Activated T-cell treated with anti-CD3 and anti-CD28 coated beads, Interleukin-2, amount 50 U/mL, for 24 hours (primary cell): ENCODE data around the gene CISD1.

Experiments used
- DNase-seq: peaks from one replicate; pipeline ENCODE4 v3.0.0-alpha.2; 2020
- H3K27ac Mint-ChIP-seq: 2 replicates; pipeline ENCODE4 v1.8.0; 2020; ENCODE audit warnings: mild to moderate bottlenecking, mixed read lengths
- H3K27me3 Mint-ChIP-seq: 2 replicates; pipeline ENCODE4 v1.8.0; 2020; ENCODE audit warnings: mixed read lengths
- H3K36me3 Mint-ChIP-seq: 2 replicates; pipeline ENCODE4 v1.8.0; 2020; ENCODE audit warnings: low read depth, mixed read lengths
- H3K4me1 Mint-ChIP-seq: 2 replicates; pipeline ENCODE4 v1.8.0; 2020; ENCODE audit warnings: low read depth, mixed read lengths
- H3K4me3 Mint-ChIP-seq: 2 replicates; pipeline ENCODE4 v1.8.0; 2020; ENCODE audit warnings: mild to moderate bottlenecking, moderate library complexity, mixed read lengths
- H3K9me3 Mint-ChIP-seq: 2 replicates; pipeline ENCODE4 v1.8.0; 2020; ENCODE audit warnings: mixed read lengths

Gene CISD1

DNA sequence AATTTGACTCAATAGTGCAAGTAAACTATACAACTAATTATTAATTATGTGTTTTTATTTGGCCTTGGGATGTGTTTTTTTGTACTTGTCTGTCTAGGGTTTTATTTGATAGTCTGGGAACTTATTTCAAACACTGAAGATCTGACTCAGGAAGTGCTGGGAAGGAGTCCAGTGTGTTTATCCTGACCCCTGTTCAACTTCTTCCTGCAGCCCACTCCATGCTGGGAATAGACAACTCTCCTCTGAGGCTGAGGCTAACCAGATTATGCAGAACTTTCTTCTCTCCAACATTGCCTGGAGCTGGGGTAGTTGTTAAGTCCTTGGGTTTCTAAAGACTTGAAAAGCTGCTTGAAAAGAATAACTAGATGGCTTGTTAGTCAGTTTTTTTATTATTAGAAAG lies 6.9 kb downstream of the CISD1 start:
- no peak for DNase-seq
- Mint-ChIP-seq H3K4me3 (no peak overlapping the region), H3K9me3 (no peaks in the 10 kb centered on the region), H3K4me1 (peaks cover 26% of the 10 kb centered on the region), H3K27ac (no peak overlapping the region), H3K36me3 (peaks cover 54% of the 10 kb centered on the region), H3K27me3 (no peaks in the 10 kb centered on the region)

DNA sequence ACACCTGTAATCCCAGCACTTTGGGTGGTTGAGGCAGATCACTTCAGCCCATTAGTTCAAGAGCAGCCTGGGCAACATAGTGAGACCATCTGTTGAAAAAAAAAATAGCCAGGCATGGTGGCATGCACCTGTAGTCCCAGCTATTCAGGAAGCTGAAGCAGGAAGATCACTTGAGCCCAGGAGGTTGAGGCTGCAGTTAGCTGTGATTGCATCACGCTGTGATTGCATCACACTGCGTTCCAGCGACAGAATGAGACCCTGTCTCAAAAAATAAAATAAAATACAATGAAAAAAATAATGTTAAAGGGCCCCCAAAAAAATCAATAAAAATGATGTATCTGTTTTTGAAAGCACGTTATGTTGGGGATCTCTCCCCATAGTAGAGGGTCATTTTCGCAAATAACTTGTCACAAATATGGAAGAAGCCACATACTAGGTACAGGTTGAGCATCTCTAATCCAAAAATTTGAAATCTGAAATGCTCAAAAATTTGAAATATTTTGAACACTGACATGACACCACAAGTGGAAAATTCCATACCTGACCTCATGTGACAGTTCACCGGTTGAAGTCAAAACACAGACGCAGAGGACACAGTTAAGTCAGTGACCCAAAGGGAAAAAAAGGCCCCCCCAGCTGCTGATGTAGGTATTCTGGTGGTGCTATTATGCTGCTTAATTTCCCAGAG lies 9.5 kb downstream of the CISD1 start:
- Mint-ChIP-seq H3K9me3 (no peaks in the 10 kb centered on the region), H3K36me3 (peaks cover 70% of the 10 kb centered on the region), H3K4me1 (peaks cover 44% of the 10 kb centered on the region), H3K27ac (no peak overlapping the region), H3K27me3 (no peaks in the 10 kb centered on the region), H3K4me3 (no peak overlapping the region)
- no peak for DNase-seq

DNA sequence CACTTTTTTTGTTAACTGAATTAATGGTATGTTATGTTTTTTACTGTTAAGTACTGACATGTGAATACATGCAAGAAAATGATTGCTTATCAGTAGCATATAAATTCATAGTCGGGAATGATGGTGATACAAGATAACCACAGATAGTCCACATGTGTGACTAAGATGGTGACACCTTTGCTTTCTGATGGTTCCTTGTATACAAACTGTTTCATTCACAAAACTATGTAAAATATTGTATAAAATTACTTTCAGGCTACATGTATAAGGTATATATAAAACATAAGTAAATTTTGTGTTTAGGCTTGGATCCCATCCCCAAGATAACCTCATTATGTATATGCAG lies 10.0 kb downstream of the CISD1 start:
- Mint-ChIP-seq H3K27me3 (no peaks in the 10 kb centered on the region), H3K9me3 (no peaks in the 10 kb centered on the region), H3K4me1 (peaks cover 43% of the 10 kb centered on the region), H3K36me3 (peaks cover 70% of the 10 kb centered on the region), H3K27ac (no peak overlapping the region), H3K4me3 (no peak overlapping the region)
- DNase-seq, result no peak

DNA sequence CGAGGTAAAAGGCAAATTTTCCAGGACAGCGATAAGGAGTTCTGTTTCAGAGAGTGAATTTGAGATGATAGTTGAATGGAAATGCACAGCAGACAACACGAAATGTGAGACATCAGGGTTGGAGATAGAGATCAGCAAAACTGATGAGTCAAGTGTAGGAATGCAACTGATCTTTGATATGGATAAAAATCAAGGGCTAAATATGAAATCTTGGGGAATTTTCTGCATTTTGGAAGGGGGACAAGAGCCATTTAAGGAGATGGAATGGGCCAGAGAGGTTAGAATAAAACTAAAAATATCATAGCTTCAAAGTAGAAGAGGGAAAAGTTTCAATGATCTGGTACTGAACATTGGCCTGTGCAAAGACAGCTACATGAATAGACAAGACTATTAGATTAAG lies 11.5 kb downstream of the CISD1 start:
- Mint-ChIP-seq H3K36me3 (peaks cover 76% of the 10 kb centered on the region), H3K4me3 (no peak overlapping the region), H3K9me3 (no peaks in the 10 kb centered on the region), H3K27me3 (no peaks in the 10 kb centered on the region), H3K4me1 (peaks cover 40% of the 10 kb centered on the region), H3K27ac (peak overlapping the region; percentile 37)
- DNase-seq, result no peak

DNA sequence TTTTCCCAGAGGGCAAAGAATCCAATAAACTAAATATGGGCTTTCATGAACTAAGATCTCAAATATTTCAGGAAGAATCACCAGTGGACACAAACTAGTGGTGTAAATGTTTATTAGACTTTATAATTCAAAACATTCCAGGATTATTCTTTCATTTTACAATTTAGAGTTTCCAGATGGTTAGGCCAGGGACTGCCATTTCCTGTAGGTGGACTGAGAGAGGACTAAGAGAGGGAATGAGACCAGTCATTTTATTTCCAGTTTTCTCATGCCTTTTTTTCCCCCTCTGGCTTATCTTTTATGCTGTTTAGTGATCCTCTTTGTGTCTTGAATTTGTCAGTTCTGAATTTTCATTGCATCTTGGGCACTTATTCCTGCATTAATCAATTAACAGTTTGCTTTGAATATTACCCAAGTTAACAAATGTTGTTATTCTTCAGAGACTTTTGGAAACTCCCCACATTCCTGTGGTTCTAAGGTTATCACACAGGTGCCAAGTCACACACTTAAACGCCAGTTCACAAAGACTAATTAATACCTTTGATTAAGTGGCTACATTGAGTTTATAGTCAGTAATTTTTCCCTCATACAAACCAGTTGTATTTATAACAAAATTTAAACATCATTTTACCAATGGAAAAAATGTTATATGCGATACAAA lies 12.3 kb downstream of the CISD1 start:
- no peaks in the 10 kb centered on the region for H3K27me3 Mint-ChIP-seq
- H3K27ac Mint-ChIP-seq, result peak overlapping the region; percentile 37
- no peaks in the 10 kb centered on the region for H3K9me3 Mint-ChIP-seq
- no peak overlapping the region for H3K4me3 Mint-ChIP-seq
- DNase-seq, result no peak
- peaks cover 73% of the 10 kb centered on the region for H3K36me3 Mint-ChIP-seq
- H3K4me1 Mint-ChIP-seq, result peaks cover 40% of the 10 kb centered on the region

DNA sequence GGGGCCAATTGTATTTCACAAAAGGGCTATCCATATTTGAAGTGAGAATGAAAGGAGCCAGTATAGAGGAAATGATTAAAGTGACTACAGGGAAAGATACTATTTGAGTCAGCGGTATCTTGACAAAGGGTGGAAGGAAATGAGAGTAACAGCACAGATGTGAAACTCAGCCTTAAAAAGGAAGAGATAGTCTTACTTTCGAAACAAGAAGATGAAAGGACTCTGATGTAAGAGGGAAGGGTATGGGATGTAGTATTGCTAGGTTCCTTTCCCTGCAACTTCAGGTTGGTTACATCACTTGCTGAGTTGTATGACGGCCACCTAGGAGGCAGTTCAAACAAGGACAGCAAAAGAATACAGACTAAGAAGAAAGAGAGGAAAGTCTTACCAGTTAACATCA lies 13.7 kb downstream of the CISD1 start:
- Mint-ChIP-seq H3K27ac (peak overlapping the region; percentile 89), H3K4me3 (peak overlapping the region; percentile 48), H3K36me3 (peaks cover 72% of the 10 kb centered on the region), H3K4me1 (peaks cover 40% of the 10 kb centered on the region), H3K27me3 (no peaks in the 10 kb centered on the region), H3K9me3 (no peaks in the 10 kb centered on the region)
- no peak for DNase-seq

DNA sequence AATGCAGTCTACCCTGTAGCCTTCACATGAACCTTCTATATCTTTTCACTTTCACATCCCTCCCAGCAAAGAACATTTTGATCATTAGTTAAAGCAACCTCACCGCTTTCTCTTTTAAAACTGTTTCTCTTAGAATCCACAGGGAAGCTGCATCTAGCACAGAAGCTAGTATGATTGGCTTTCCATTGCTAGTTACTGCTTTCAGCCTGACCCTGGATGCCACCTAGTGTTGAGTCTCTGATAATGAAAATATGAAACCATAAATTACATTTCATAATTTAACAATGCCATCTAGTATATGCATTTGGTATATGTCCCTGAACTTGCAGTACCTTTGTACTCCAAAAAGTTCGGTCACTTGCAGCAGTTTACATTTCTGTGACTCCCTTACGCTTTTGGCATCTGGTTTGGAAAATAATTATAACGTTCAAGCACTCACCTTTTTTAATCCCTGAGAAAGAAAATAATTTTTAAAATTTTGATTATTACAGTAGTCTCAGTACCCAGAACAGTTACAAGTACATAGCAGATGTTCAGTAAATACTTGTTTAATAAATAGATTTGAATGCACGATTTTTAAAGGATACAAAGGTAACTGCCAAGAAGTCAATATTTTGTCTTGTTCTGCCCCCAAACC lies 22.7 kb downstream of the CISD1 start:
- Mint-ChIP-seq H3K27me3 (no peaks in the 10 kb centered on the region), H3K4me1 (peaks cover 4% of the 10 kb centered on the region), H3K9me3 (no peaks in the 10 kb centered on the region), H3K4me3 (no peak overlapping the region), H3K27ac (no peak overlapping the region), H3K36me3 (peaks cover 35% of the 10 kb centered on the region)
- no peak for DNase-seq

DNA sequence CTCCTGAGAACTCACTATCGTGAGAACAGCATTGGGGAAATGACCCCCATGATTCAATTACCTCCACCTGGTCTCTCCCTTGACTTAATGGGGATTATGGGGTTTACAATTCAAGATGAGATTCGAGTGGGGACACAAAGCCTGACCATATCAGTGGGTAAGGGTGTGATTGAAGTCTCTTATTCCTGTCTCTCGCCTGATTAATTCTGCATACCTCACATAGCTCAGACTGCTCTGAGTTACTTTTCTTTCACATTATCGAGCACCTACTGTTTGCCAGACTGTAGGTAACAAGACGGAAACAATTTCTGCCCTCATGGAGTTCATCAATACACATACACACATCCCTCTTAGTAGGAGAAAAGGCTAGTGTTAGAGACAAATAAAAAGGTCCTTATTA lies 25.0 kb downstream of the CISD1 start:
- Mint-ChIP-seq H3K4me1 (peaks cover 4% of the 10 kb centered on the region), H3K36me3 (peaks cover 20% of the 10 kb centered on the region), H3K9me3 (no peaks in the 10 kb centered on the region), H3K27ac (no peak overlapping the region), H3K4me3 (no peak overlapping the region), H3K27me3 (no peaks in the 10 kb centered on the region)
- DNase-seq, result no peak

DNA sequence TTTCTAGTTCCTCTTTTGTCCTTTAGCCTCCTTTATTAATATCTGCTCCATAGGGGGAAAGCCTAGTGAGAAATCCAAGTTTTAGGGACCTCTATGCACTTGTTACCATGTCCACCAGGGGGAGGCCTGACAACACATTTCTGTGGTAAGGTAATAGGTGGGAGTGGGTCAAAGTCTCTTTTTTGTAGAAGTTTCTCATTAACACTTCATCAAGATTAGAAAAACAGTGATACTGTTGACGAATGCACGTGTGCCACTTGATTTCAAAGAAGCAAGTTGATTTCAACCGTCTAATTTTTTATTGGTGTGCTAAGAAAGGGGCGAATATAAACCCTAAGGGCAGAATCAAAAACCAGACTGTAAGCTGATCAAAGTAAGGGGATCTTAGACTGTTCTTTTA lies 30.6 kb downstream of the CISD1 start:
- Mint-ChIP-seq H3K4me1 (peaks cover 4% of the 10 kb centered on the region), H3K36me3 (no peaks in the 10 kb centered on the region), H3K9me3 (no peaks in the 10 kb centered on the region), H3K27ac (no peak overlapping the region), H3K27me3 (peaks cover 4% of the 10 kb centered on the region), H3K4me3 (no peak overlapping the region)
- peak; percentile 48 for DNase-seq

DNA sequence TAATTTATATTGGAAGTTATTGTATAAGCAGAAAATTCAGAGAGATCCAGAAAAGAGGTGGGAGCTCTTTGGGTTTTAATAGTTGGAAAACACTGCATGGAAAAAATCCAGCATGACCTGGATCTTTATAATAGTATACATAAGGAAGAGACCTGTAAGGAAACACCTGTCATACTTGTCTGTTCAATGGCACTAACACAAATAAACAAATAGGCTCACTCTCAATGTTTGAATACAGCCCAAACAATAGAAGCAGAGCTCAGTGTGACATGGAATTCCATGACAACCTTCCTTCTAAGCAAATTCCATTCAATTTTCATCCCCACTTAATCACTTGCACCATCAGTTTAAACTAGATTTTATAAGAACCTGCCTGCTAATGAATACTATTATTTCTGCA lies 31.7 kb downstream of the CISD1 start:
- H3K27ac Mint-ChIP-seq, result no peak overlapping the region
- no peak for DNase-seq
- H3K36me3 Mint-ChIP-seq, result no peaks in the 10 kb centered on the region
- H3K9me3 Mint-ChIP-seq, result no peaks in the 10 kb centered on the region
- peaks cover 4% of the 10 kb centered on the region for H3K27me3 Mint-ChIP-seq
- peaks cover 4% of the 10 kb centered on the region for H3K4me1 Mint-ChIP-seq
- H3K4me3 Mint-ChIP-seq, result no peak overlapping the region

DNA sequence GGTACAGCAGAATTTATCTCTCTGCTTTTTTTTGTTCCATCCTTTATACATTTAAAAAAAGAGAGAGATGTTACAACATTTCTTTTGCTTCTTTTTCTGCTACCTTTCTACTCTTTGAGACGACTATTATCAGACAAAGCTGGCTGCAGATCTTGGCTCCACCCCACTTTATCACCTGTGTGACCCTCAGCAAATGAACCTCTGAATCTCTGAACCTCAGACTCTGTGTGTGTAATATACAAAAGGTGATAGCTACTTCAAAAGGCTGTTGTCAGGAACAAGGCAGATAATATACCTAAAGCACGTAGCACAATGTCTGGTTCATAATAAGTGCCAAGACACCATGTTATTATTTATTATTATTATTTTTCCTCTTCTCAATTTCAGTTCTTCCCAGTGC lies 33.3 kb downstream of the CISD1 start:
- Mint-ChIP-seq H3K4me3 (no peak overlapping the region), H3K27me3 (peaks cover 14% of the 10 kb centered on the region), H3K27ac (no peak overlapping the region), H3K4me1 (peaks cover 4% of the 10 kb centered on the region), H3K9me3 (no peaks in the 10 kb centered on the region), H3K36me3 (no peaks in the 10 kb centered on the region)
- no peak for DNase-seq

DNA sequence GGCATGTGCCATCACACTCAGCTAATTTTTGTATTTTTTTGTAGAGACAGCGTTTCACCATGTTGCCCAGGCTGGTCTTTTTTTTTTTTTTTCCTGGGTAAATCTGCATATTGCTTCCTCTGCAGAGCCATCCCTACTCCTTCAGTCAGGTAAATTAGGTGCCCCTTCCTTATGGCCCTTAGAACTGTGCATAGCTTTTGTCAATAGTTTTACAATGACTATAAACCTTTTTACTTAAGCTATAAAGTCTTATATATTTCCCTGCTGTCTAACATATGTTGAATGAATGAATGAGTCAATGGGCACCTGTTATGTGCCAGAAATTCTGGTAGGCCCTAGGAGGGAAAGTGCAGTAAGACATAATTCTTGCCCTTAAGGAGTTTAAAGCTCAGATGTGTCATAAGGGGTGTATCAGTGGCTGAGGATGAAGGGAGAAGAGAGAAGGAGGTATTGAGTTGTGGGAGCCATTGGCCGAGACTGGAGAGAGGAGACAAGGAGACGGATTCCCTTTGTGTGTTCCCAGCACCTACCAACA lies 35.2 kb downstream of the CISD1 start:
- DNase-seq, result no peak
- Mint-ChIP-seq H3K27ac (no peak overlapping the region), H3K36me3 (no peaks in the 10 kb centered on the region), H3K27me3 (peaks cover 21% of the 10 kb centered on the region), H3K4me3 (no peak overlapping the region), H3K9me3 (no peaks in the 10 kb centered on the region), H3K4me1 (peaks cover 4% of the 10 kb centered on the region)

DNA sequence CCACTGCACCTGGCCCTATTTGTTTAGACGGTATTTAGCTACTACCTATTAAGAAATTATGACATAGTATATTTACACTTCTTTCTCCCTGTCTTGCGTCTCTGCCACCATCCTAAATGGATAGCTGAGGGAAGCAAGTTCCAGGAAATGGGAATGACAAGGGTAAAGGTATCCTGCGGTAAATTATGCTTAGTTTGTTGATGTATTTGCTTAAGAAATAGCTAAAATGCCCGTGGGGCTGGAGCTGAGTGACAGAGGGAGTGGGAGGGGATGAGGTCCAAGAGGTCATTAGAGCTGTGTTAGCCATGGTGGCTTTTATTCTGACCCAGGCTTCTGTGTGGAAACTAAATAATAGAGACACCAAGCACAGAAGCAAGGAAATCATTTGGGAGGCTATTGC lies 36.9 kb downstream of the CISD1 start:
- Mint-ChIP-seq H3K27ac (no peak overlapping the region), H3K4me3 (no peak overlapping the region), H3K27me3 (peaks cover 25% of the 10 kb centered on the region), H3K36me3 (no peaks in the 10 kb centered on the region), H3K9me3 (no peaks in the 10 kb centered on the region), H3K4me1 (no peaks in the 10 kb centered on the region)
- DNase-seq, result no peak

DNA sequence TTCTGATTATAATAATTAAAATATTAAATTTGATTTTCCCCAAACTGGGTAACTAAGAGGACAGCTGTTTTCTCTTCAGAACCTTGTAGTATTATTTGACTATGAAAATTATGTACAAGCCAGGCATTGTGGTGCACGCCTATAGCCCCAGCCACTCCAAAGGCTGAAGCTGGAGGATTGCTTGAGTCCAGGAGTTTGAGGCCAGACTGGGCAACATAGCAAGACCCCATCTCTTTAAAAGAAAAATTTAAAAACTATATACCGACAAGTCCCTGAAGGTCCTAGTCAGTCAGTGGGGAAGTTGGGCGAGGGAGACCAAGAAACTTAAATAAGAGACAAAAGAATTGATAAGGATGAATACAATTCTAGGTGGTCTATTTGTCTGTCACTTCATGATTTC lies 38.7 kb downstream of the CISD1 start:
- H3K27me3 Mint-ChIP-seq, result peaks cover 30% of the 10 kb centered on the region
- no peak for DNase-seq
- H3K9me3 Mint-ChIP-seq, result no peaks in the 10 kb centered on the region
- no peak overlapping the region for H3K4me3 Mint-ChIP-seq
- H3K4me1 Mint-ChIP-seq, result no peaks in the 10 kb centered on the region
- H3K27ac Mint-ChIP-seq, result no peak overlapping the region
- H3K36me3 Mint-ChIP-seq, result no peaks in the 10 kb centered on the region

DNA sequence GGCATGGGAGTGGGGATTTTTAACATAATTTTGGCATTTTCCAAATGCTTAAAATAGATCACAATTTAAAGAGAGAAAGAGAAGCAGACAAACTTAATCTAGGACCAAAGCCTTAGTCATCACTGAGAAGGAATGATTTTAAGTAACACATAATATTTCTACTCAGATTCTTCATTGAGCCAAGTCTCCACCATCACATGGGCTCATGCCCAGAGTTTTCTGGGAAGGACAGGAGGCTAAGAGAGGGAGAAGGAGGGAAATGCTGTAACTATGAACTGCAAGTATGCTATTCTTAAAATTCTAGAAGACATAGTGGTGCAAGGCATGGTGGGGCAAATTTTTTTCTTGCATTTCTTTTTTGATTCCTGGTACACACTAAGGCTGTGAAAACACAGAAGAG lies 42.1 kb downstream of the CISD1 start:
- H3K9me3 Mint-ChIP-seq, result no peaks in the 10 kb centered on the region
- no peaks in the 10 kb centered on the region for H3K36me3 Mint-ChIP-seq
- no peak overlapping the region for H3K4me3 Mint-ChIP-seq
- peaks cover 22% of the 10 kb centered on the region for H3K27me3 Mint-ChIP-seq
- DNase-seq, result no peak
- H3K27ac Mint-ChIP-seq, result no peak overlapping the region
- no peaks in the 10 kb centered on the region for H3K4me1 Mint-ChIP-seq
